Measurements from ENCODE around the gene CYP4B1. TPM values are rescaled to one million over a fixed set of nuclear protein-coding genes. Genes with fewer than 3 reads are reported as not detected.

CYP4B1 gene
- total RNA-seq: not detected in 2 replicates
- not detected in 2 replicates for polyA plus RNA-seq
- not detected in 2 replicates for polyA plus RNA-seq (2011; cell fraction: cytosol; rRNA removed)
- not detected in 2 replicates for polyA plus RNA-seq (2011; cell fraction: nucleus; rRNA removed)
- not detected in 2 replicates for polyA plus RNA-seq (2012)
- polyA minus RNA-seq: not detected in 2 replicates
- polyA minus RNA-seq (2011; cell fraction: cytosol; rRNA and poly(A)+ RNA removed): not detected
- polyA minus RNA-seq (2011; cell fraction: nucleus; rRNA and poly(A)+ RNA removed): not detected in 2 replicates
- Bru-seq, nascent RNA: not detected
- not detected for BruChase-seq, experiment 1, labeled RNA remaining after a 6-hour chase
- not detected for BruChase-seq, experiment 2, labeled RNA remaining after a 2-hour chase
- long read RNA-seq: 0 reads

DNA sequence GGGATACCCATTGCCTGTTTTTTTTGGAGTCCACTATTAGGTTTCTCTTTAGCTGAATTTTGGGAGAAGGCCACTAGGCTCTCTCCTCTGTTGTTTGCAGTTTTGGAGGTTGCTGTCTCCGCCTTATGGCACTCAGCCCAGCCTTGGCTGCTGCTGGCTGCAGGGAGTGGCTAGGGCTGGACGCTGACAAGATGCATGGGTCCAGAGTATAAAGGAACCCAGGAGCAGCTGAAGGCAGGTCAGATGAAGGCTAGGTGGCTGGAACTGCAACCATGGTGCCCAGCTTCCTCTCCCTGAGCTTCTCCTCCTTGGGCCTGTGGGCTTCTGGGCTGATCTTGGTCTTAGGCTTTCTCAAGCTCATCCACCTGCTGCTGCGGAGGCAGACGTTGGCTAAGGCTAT, at the start of gene CYP4B1:
TSS of gene CYP4B1 (plus strand) at position 237 of the 400 bp plus-strand sequence. CDS start at position 273, 36 bp downstream.
- H3K9ac ChIP-seq (replicated peaks; ENCODE audit: extremely low read depth, insufficient read depth, low read length): no peak within 1 kb of the TSS
- H3K9me3 ChIP-seq (replicated peaks; ENCODE audit: control insufficient read depth, insufficient read depth, low read length): no peaks in the 10 kb centered on the region
- H2AFZ ChIP-seq (ENCODE audit: low read depth, low read length): no peak within 1 kb of the TSS
- DNase-seq (ENCODE audit: low read depth, low spot score) (no peak), FAIRE-seq (no peak)
- no peak within 1 kb of the TSS for H3K4me2 ChIP-seq (ENCODE audit: insufficient read depth, low read length)
- dilution Hi-C loops (cut with MboI; ENCODE audit: extremely low pct_ligation_motif_present, low sequenced_read_pairs): no loop called here
- H3K36me3 ChIP-seq (ENCODE audit: control insufficient read depth in 2 of 2, extremely low read depth in 1 of 2, insufficient read depth in 2 of 2, low read length in 2 of 2): no peaks in the 10 kb centered on the region
- TF ChIP-seq, protein P1, sequence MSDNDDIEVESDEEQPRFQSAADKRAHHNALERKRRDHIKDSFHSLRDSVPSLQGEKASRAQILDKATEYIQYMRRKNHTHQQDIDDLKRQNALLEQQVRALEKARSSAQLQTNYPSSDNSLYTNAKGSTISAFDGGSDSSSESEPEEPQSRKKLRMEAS (IDR thresholded peaks at IDR 0.05; ENCODE audit: insufficient read depth, insufficient read length): no peak
- no peak for TF ChIP-seq GATA2 (IDR thresholded peaks at IDR 0.05; ENCODE audit: insufficient read depth, insufficient read length, low read depth, low read length)
- TF ChIP-seq POLR2AphosphoS5 (IDR thresholded peaks at IDR 0.05; ENCODE audit: insufficient read depth, low read depth, low read length): no peak
- TF ChIP-seq JUN (IDR thresholded peaks at IDR 0.05; ENCODE audit: borderline replicate concordance, insufficient read depth, insufficient read length, low read depth): no peak
- no peak for TF ChIP-seq FOS (IDR thresholded peaks at IDR 0.05; ENCODE audit: borderline replicate concordance, insufficient read depth, low read length)
- no peak for TF ChIP-seq EZH2 (IDR thresholded peaks at IDR 0.05; ENCODE audit: borderline replicate concordance, low read depth, low read length, severe bottlenecking)
- BruUV-seq (replicated peaks): no TSS peak
- H3K79me2 ChIP-seq (ENCODE audit: control insufficient read depth, insufficient read depth, low read length): no peaks in the 10 kb centered on the region
- no peak within 1 kb of the TSS for H3K27ac ChIP-seq (ENCODE audit: insufficient read depth, low read depth, low read length)
- H3K27me3 ChIP-seq (ENCODE audit: control insufficient read depth in 2 of 2, insufficient read depth in 2 of 2, low read length in 2 of 2): no peaks in the 10 kb centered on the region
- intact Hi-C loops (cut with micrococcal nuclease): no loop called here
- no peaks in the 10 kb centered on the region for H3K4me1 ChIP-seq (ENCODE audit: control insufficient read depth, extremely low read depth, insufficient read depth, low read length)
- CTCF ChIA-PET: no interaction called here
- POLR2A ChIA-PET: no interaction called here
- no peak within 1 kb of the TSS for H3K4me3 ChIP-seq (replicated peaks in 1 of 3; ENCODE audit: insufficient read depth in 1 of 3, low read depth in 1 of 3, low read length in 3 of 3)
- no peaks in the 10 kb centered on the region for H4K20me1 ChIP-seq (replicated peaks; ENCODE audit: control insufficient read depth, extremely low read depth, insufficient read depth, low read length)
- no peaks in the 10 kb centered on the region for H3K9me1 ChIP-seq (replicated peaks; ENCODE audit: control insufficient read depth, extremely low read depth, insufficient read depth, low read length)

DNA sequence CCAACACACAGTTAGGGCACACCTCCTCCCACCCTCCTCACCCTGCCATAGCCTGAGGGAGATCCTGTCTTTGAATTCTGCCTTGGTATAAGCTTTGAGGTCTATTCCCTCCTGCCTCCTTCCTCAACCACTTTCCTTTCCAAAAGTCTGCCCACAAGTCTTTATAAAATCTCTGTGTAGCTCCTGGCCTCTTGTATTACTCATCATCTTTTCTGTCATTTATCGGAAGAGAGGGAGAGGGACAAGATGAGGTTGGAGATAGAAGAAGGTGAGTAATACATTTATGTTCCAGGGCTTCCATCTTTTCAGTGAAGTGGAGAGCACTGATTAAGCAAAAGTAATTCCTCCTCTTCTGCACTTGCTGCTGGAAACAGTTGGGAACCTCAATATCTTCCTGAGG, 49.4 kb upstream of the CYP4B1 start:
- ChIA-PET CTCF (no interaction called here), POLR2A (no interaction called here)
- H4K20me1 ChIP-seq (replicated peaks; ENCODE audit: control insufficient read depth, extremely low read depth, insufficient read depth, low read length): no peaks in the 10 kb centered on the region
- dilution Hi-C loops (cut with MboI; ENCODE audit: extremely low pct_ligation_motif_present, low sequenced_read_pairs) (no loop called here), intact Hi-C loops (cut with micrococcal nuclease) (loop anchor here (5.0 kb wide), 1 partner anchor 423 kb away; no protein-coding TSS in a partner anchor)
- H2AFZ ChIP-seq (ENCODE audit: low read depth, low read length): no peak overlapping the region
- TF ChIP-seq EZH2 (IDR thresholded peaks at IDR 0.05; ENCODE audit: borderline replicate concordance, low read depth, low read length, severe bottlenecking): no peak
- TF ChIP-seq, protein P1 (IDR thresholded peaks at IDR 0.05; ENCODE audit: insufficient read depth, insufficient read length): no peak
- no peak overlapping the region for H3K27ac ChIP-seq (ENCODE audit: insufficient read depth, low read depth, low read length)
- BruUV-seq (replicated peaks): no TSS peak
- H3K4me1 ChIP-seq (ENCODE audit: control insufficient read depth, extremely low read depth, insufficient read depth, low read length): peaks cover 11% of the 10 kb centered on the region
- DNase-seq (ENCODE audit: low read depth, low spot score) (no peak), FAIRE-seq (no peak)
- peaks cover 12 to 15% of the 10 kb centered on the region in 2 experiments for H3K27me3 ChIP-seq (ENCODE audit: control insufficient read depth in 2 of 2, insufficient read depth in 2 of 2, low read length in 2 of 2)
- H3K36me3 ChIP-seq (ENCODE audit: control insufficient read depth in 2 of 2, extremely low read depth in 1 of 2, insufficient read depth in 2 of 2, low read length in 2 of 2): no peaks in the 10 kb centered on the region
- no peak overlapping the region for H3K9ac ChIP-seq (replicated peaks; ENCODE audit: extremely low read depth, insufficient read depth, low read length)
- H3K9me3 ChIP-seq (replicated peaks; ENCODE audit: control insufficient read depth, insufficient read depth, low read length): no peaks in the 10 kb centered on the region
- no peaks in the 10 kb centered on the region for H3K79me2 ChIP-seq (ENCODE audit: control insufficient read depth, insufficient read depth, low read length)
- no peak overlapping the region for H3K4me2 ChIP-seq (ENCODE audit: insufficient read depth, low read length)
- no peaks in the 10 kb centered on the region for H3K9me1 ChIP-seq (replicated peaks; ENCODE audit: control insufficient read depth, extremely low read depth, insufficient read depth, low read length)
- no peak overlapping the region for H3K4me3 ChIP-seq (replicated peaks in 1 of 3; ENCODE audit: insufficient read depth in 1 of 3, low read depth in 1 of 3, low read length in 3 of 3)
